A549 (cell line): ENCODE results near the gene ZNF580. TPM values are rescaled to one million over a fixed set of nuclear protein-coding genes. Genes with fewer than 3 reads are reported as not detected.

Experiments
- ATAC-seq, 2 experiments: fragments of 200-7000 bp in 1 of 2; fragments of >200 bp in 1 of 2; cut with Nextera tagmentation in 1 of 2; cut with Tn5 transposase in 1 of 2; 3 replicates each; pipeline versions ENCODE4 v1.8.0 to v1.9.1; 2018 to 2020; ENCODE audit warnings: mild to moderate bottlenecking in 1 of 2, moderate library complexity in 1 of 2
- CTCF ChIA-PET: fragments of 300-600 bp; sonication (Branson Sonifier 250); formaldehyde crosslinking; extraction: SDS; loops from one replicate; lab custom pipeline; 2021; ENCODE audit warnings: antibody characterized with exemption, inconsistent platforms; lab: Yijun Ruan, JAX
- POLR2A ChIA-PET: fragments of 350-600 bp; formaldehyde crosslinking; extraction: SDS; loops from one replicate; lab custom pipeline; 2021; ENCODE audit warnings: antibody characterized with exemption, inconsistent platforms; lab: Yijun Ruan, JAX
- DNase-seq, 2 experiments: peaks; one replicate each; pipeline versions ENCODE4 v3.0.0 to v3.0.0-alpha.2; 2011 to 2016; ENCODE audit warnings: low read depth in 1 of 2, low spot score in 1 of 2
- FAIRE-seq: peaks from 2 replicates; lab custom pipeline; 2011; peaks lifted over from hg19 to GRCh38; lab: Jason Lieb, UNC
- H3K27ac ChIP-seq, 2 experiments: fragments of >200 bp; sonication (Bioruptor Twin); formaldehyde crosslinking; 3 replicates each; pipeline ENCODE4 v1.5.1; 2016 to 2017
- H3K4me1 ChIP-seq: fragments of >200 bp; sonication (Bioruptor Twin); formaldehyde crosslinking; 3 replicates; pipeline ENCODE4 v1.6.1; 2016
- H3K4me2 ChIP-seq: fragments of >200 bp; sonication (Bioruptor Twin); formaldehyde crosslinking; 3 replicates; pipeline ENCODE4 v1.6.1; 2016
- H3K4me3 ChIP-seq: fragments of >200 bp; sonication (Bioruptor Twin); formaldehyde crosslinking; 3 replicates; pipeline ENCODE4 v1.5.1; 2016
- H3K9me3 ChIP-seq: fragments of >200 bp; sonication (Bioruptor Twin); formaldehyde crosslinking; 3 replicates; pipeline ENCODE4 v1.6.1; 2016
- BHLHE40 ChIP-seq: IDR thresholded peaks from 2 replicates; pipeline ENCODE4 v1.6.1; 2012; ENCODE audit warnings: low read depth, low read length, inconsistent platforms
- CBX8 ChIP-seq: fragments of 200-600 bp; sonication (generic); IDR thresholded peaks from 2 replicates; pipeline ENCODE4 v1.6.1; 2016
- CEBPB ChIP-seq, 2 experiments: fragments of >200 bp in 1 of 2; sonication (Bioruptor Twin) in 1 of 2; formaldehyde crosslinking in 1 of 2; IDR thresholded peaks; 2 replicates each; pipeline ENCODE4 v1.6.1; 2012 to 2016
- CHD4 ChIP-seq: fragments of 200-600 bp; sonication (generic); IDR thresholded peaks from 2 replicates; pipeline ENCODE4 v1.6.1; 2016; ENCODE audit warnings: antibody characterized with exemption, mild to moderate bottlenecking, borderline replicate concordance
- EHF ChIP-seq: fragments of 250-450 bp; sonication (Bioruptor Pico); IDR thresholded peaks from 2 replicates; pipeline ENCODE4 v1.5.0; 2020; ENCODE audit warnings: mild to moderate bottlenecking
- FOXS1 ChIP-seq: fragments of 250-450 bp; sonication (Bioruptor Pico); IDR thresholded peaks from 2 replicates; pipeline ENCODE4 v1.5.0; 2020; ENCODE audit warnings: mild to moderate bottlenecking, moderate library complexity
- GATA3 ChIP-seq: IDR thresholded peaks from 2 replicates; pipeline ENCODE4 v1.6.1; 2012; ENCODE audit warnings: borderline replicate concordance
- HMGXB4 ChIP-seq: fragments of 250-450 bp; sonication (Bioruptor Pico); IDR thresholded peaks from 2 replicates; pipeline ENCODE4 v1.5.0; 2021; ENCODE audit warnings: mild to moderate bottlenecking, moderate library complexity, borderline replicate concordance
- JUNB ChIP-seq: fragments of >200 bp; sonication (Bioruptor Twin); formaldehyde crosslinking; IDR thresholded peaks from 2 replicates; pipeline ENCODE4 v1.6.1; 2016
- MAX ChIP-seq: IDR thresholded peaks from 2 replicates; pipeline ENCODE4 v1.6.1; 2012
- MYC ChIP-seq: IDR thresholded peaks from 2 replicates; pipeline ENCODE4 v1.6.1; 2012; ENCODE audit warnings: mild to moderate bottlenecking, inconsistent platforms, low read length, improper control_type of control experiment, borderline replicate concordance
- POLR2A ChIP-seq: IDR thresholded peaks from 2 replicates; pipeline ENCODE4 v1.6.1; 2012; ENCODE audit warnings: mild to moderate bottlenecking, low read length
- POLR2AphosphoS2 ChIP-seq: conservative IDR thresholded peaks from 2 replicates; pipeline ENCODE4 v1.6.1; 2012; ENCODE audit warnings: low read length, improper control_type of control experiment, inconsistent platforms
- RAD21 ChIP-seq, 2 experiments: fragments of >200 bp in 1 of 2; sonication (Bioruptor Twin) in 1 of 2; formaldehyde crosslinking in 1 of 2; IDR thresholded peaks in 1 of 2; conservative IDR thresholded peaks in 1 of 2; 2 replicates in 1 of 2; 3 replicates in 1 of 2; pipeline ENCODE4 v1.6.1; 2012 to 2018; ENCODE audit warnings: inconsistent platforms in 1 of 2
- RFX5 ChIP-seq: fragments of 450-650 bp; IDR thresholded peaks from 2 replicates; pipeline ENCODE4 v1.7.1; 2014; ENCODE audit warnings: antibody characterized with exemption, mild to moderate bottlenecking, moderate library complexity
- RNF2 ChIP-seq: fragments of 200-600 bp; sonication (generic); IDR thresholded peaks from 2 replicates; pipeline ENCODE4 v1.6.1; 2016; ENCODE audit warnings: low read depth, mild to moderate bottlenecking, antibody characterized with exemption, moderate library complexity, borderline replicate concordance
- TFCP2L1 ChIP-seq: fragments of 250-450 bp; sonication (Bioruptor Pico); IDR thresholded peaks from 2 replicates; pipeline ENCODE4 v1.5.0; 2021; ENCODE audit warnings: mild to moderate bottlenecking
- ZSCAN20 ChIP-seq: fragments of 250-450 bp; sonication (Bioruptor Pico); IDR thresholded peaks from 2 replicates; pipeline ENCODE4 v1.8.0; 2022; ENCODE audit warnings: mild to moderate bottlenecking, moderate library complexity
- WGBS: methylation state at CpG from one replicate; pipeline ENCODE4 v1.1.6; 2017; ENCODE audit errors: missing lambda C conversion rate; 5-methylcytosine and 5-hydroxymethylcytosine counted together
- polyA plus RNA-seq, 4 experiments: library from polyadenylated mRNA; depleted of rRNA in 3 of 4; stranded (reverse); fragments of >200 nt; fragmentation: RNase III in 1 of 4; extraction: RNeasy Plus Mini Kit Qiagen cat#74134 plus additional on column Dnase treatment in 1 of 4; gene quantifications; 2 replicates in 3 of 4; 3 replicates in 1 of 4; pipeline ENCODE4 v1.2.3, GENCODE V29; 2011 to 2017
- TF ChIP-seq, protein P1 (sequence below): IDR thresholded peaks from 2 replicates; pipeline ENCODE4 v1.6.1; 2012
- TF ChIP-seq, protein P2 (sequence below): fragments of >200 bp; sonication (Bioruptor Twin); formaldehyde crosslinking; IDR thresholded peaks from 3 replicates; pipeline ENCODE4 v1.6.1; 2016

ZNF580 gene
- polyA plus RNA-seq, 2 of the 4 experiments (the other 2 are of a cell fraction) = 9.2 to 52.8 TPM

DNA sequence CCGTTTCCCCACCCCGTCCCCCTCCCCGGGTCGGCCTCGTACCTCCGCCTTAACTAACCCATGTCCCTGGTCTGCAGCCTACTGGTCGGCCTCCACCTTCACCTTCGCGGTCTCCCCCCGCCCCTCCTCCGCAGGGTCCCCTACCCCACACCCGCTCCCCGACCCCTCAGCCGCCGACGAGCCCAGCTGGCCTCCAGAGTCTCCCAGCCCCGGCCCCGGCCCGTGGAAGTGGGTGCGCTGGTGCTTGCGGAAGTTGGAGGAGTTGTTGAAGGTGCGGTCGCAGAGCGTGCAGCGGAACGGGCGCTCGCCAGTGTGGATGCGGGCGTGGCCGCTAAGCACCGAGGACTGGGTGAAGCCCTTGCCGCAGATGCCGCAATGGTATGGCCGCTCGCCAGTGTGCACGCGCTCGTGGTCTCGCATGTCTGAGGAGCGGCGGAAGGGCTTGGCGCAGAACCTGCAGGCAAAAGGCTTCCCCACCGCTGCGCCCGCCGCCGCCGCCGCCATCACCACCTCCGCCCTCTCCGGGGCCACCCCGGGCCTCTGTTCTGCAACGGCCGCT lies 19.1 kb upstream of the ZNF580 start:
- ATAC-seq (no peak), FAIRE-seq (no peak), DNase-seq (no peak)
- no peak overlapping the region for H3K4me2 ChIP-seq
- WGBS = 96% methylated on average over 48 of the region's 55 CpGs
- H3K4me3 ChIP-seq = no peak overlapping the region
- 0 out of 3 replicates have a peak, but pooled peaks cover 7% of the 10 kb centered on the region for H3K4me1 ChIP-seq
- POLR2A ChIA-PET = no interaction called here
- TF ChIP-seq CBX8 = no peak
- TF ChIP-seq, protein P1, sequence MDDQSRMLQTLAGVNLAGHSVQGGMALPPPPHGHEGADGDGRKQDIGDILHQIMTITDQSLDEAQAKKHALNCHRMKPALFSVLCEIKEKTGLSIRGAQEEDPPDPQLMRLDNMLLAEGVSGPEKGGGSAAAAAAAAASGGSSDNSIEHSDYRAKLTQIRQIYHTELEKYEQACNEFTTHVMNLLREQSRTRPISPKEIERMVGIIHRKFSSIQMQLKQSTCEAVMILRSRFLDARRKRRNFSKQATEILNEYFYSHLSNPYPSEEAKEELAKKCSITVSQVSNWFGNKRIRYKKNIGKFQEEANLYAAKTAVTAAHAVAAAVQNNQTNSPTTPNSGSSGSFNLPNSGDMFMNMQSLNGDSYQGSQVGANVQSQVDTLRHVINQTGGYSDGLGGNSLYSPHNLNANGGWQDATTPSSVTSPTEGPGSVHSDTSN = no peak
- no peak for TF ChIP-seq MAX
- TF ChIP-seq EHF (CRISPR knock-in tag) = no peak
- H3K27ac ChIP-seq = no peak overlapping the region
- H3K9me3 ChIP-seq = no peaks in the 10 kb centered on the region
- CTCF ChIA-PET = interaction anchor here (1.0 to 24.9 kb wide), 4 partner anchors 11 to 154 kb away, joined by 4 to 363 read pairs (median 123); partner anchors contain the start of gene ZNF865

DNA sequence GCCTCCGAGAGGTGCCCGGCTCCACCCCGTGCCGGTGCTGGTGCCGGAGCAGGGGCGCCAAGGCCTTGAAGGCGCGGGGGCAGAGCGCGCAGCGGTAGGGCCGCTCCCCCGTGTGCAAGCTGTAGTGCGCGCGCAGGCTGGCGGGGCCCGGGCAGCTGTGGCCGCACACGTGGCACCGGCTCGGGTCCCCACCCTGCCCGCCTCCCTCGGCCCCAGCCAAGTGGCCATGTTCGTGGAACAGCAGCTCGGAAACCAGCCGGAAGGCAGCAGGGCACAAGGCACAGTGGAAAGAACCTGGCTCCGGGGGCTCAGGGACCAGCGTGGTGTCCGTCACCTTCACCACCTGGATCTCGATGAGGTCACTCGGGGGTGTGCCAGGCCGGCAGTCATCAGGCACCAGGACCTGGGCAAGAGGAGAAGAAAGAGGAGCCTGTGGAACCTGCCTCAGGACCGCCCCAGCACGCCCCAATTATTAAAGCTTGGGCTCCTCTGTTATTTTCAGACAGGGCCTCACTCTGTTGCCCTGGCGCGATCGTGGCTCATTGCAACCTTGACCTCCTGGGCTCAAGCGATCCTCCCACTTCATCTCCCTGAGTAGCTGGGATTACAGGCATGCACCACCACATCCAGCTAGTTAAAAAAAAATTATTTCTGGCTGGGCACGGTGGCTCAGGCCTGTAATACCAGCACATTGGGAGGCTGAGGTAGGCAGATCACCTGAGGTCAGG lies 18.4 kb upstream of the ZNF580 start:
- Histone ChIP-seq H3K4me2 (no peak overlapping the region), H3K9me3 (no peaks in the 10 kb centered on the region), H3K27ac (no peak overlapping the region), H3K4me1 (0 out of 3 replicates have a peak, but pooled peaks cover 7% of the 10 kb centered on the region), H3K4me3 (no peak overlapping the region)
- WGBS = 92% methylated on average over 36 of the region's 40 CpGs
- FAIRE-seq (no peak), DNase-seq (no peak), ATAC-seq (no peak)
- ChIA-PET POLR2A (interaction anchor here (0.9 to 3.4 kb wide), 3 partner anchors 23 to 146 kb away, joined by 3 to 16 read pairs (median 5); partner anchors contain the start of genes FIZ1 and ZNF628), CTCF (interaction anchor here (1.6 to 24.9 kb wide), 5 partner anchors 10 to 155 kb away, joined by 4 to 363 read pairs (median 98); partner anchors contain the start of gene ZNF865)
- no peak for TF ChIP-seq CEBPB (IDR thresholded peaks at IDR 0.05)
- no peak for TF ChIP-seq MAX
- TF ChIP-seq POLR2AphosphoS2 = no peak
- TF ChIP-seq POLR2A = no peak
- TF ChIP-seq HMGXB4 (CRISPR knock-in tag) = no peak
- TF ChIP-seq GATA3 = no peak
- TF ChIP-seq CHD4 = no peak
- no peak for TF ChIP-seq TFCP2L1 (CRISPR knock-in tag)
- TF ChIP-seq RFX5 = no peak
- no peak for TF ChIP-seq BHLHE40
- no peak for TF ChIP-seq FOXS1 (CRISPR knock-in tag)
- TF ChIP-seq RAD21 (conservative IDR thresholded peaks at IDR 0.05 in 1 of 2, IDR thresholded peaks at IDR 0.05 in 1 of 2) = no peak
- TF ChIP-seq JUNB = no peak
- TF ChIP-seq CBX8 = no peak
- TF ChIP-seq MYC = no peak
- no peak for TF ChIP-seq RNF2
- no peak for TF ChIP-seq ZSCAN20 (CRISPR knock-in tag)
- TF ChIP-seq, protein P2, sequence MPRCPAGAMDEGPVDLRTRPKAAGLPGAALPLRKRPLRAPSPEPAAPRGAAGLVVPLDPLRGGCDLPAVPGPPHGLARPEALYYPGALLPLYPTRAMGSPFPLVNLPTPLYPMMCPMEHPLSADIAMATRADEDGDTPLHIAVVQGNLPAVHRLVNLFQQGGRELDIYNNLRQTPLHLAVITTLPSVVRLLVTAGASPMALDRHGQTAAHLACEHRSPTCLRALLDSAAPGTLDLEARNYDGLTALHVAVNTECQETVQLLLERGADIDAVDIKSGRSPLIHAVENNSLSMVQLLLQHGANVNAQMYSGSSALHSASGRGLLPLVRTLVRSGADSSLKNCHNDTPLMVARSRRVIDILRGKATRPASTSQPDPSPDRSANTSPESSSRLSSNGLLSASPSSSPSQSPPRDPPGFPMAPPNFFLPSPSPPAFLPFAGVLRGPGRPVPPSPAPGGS = no peak
